Left ventricle myocardium inferior (tissue), 1 donor: ENCODE data around the gene SPIN3. TPM values are rescaled to one million over a fixed set of nuclear protein-coding genes. Genes with fewer than 3 reads are reported as not detected.
"Not testable (repeated sequence)": the region's sequence is repeated elsewhere in the genome, so short reads cannot be mapped to it uniquely, and the experiment has no call there.

ENCODE experiments used
- DNase-seq: peaks from one replicate; pipeline ENCODE4 v3.0.0-alpha.2; 2020
- H3K27ac ChIP-seq: fragments of 200-600 bp; replicated peaks from 2 replicates; pipeline ENCODE4 v1.8.0; 2021
- H3K27me3 ChIP-seq: fragments of 200-600 bp; 2 replicates; pipeline ENCODE4 v1.8.0; 2021; ENCODE audit warnings: low read depth
- H3K36me3 ChIP-seq: fragments of 200-600 bp; 2 replicates; pipeline ENCODE4 v1.8.0; 2021
- H3K4me1 ChIP-seq: fragments of 200-600 bp; 2 replicates; pipeline ENCODE4 v1.8.0; 2021
- H3K4me3 ChIP-seq: fragments of 200-600 bp; 2 replicates; pipeline ENCODE4 v1.8.0; 2021; ENCODE audit warnings: mild to moderate bottlenecking, moderate library complexity
- H3K9me3 ChIP-seq: fragments of 200-600 bp; replicated peaks from 2 replicates; pipeline ENCODE4 v1.8.0; 2021
- CTCF ChIP-seq: fragments of 200-600 bp; IDR thresholded peaks from 2 replicates; pipeline ENCODE4 v1.8.0; 2021; ENCODE audit warnings: antibody characterized with exemption, mild to moderate bottlenecking, borderline replicate concordance
- intact Hi-C: fragments of 100-400 bp; cut with micrococcal nuclease; formaldehyde crosslinking; loops from one replicate; pipeline ENCODE4 v1.11.0; 2022
- total RNA-seq: library from RNA; stranded (reverse); fragmentation: NEBNext Ultra II Directional; extraction: Animal tissue kit (Norgen Biotek cat#: 25700); gene quantifications from one replicate; pipeline ENCODE4 v1.2.1, GENCODE V29; 2021
- donor health status: DM: no; HTN: yes; CAD: no; lungs with severe emphysema.

SPIN3 gene
- total RNA-seq, 1 donor from 2014 or later, result 3.5 TPM

DNA sequence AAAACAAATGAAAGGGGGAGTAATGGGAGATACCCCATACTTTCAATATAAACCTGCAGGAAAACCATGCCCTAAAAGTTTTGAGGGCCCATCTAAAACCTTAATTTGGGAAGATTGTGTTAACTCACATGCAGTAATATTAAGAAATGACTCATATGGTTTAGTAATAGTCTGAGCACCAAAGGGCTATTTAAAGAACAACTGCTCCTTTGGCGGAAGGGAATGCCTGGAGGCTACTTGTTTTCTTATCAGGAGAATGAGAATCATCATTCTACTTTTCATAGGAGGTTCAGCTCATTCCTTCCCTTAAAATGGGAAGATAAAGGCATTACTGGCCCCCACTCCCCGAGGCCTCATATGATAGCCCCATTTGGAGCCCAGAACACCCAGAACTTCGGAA, 47.6 kb downstream of the SPIN3 start:
- Histone ChIP-seq H3K27me3 (no peaks in the 10 kb centered on the region), H3K27ac (no peak overlapping the region), H3K9me3 (no peaks in the 10 kb centered on the region), H3K36me3 (no peaks in the 10 kb centered on the region), H3K4me3 (no peak overlapping the region), H3K4me1 (no peaks in the 10 kb centered on the region)
- no peak for DNase-seq
- no peak for TF ChIP-seq CTCF
- intact Hi-C loops, result no loop called here

DNA sequence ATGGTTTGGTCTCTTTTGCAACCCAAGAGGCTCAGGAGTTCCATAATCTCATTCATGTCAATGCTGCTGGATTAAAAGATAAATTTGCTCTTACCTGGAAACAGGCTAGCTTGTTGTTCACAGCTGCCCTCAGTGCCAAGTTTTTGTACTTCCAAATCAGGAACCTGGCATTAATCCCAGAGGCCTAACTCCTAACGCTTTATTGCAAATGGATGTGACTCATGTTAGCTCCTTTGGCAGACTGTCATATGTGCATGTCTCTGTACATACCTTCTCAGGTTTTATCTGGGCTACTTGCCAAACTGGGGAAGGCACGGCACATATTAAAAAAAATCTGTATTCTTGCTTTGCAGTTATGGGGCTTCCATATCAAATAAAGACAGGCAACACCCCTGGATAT, 49.1 kb downstream of the SPIN3 start:
- DNase-seq, H3K36me3 ChIP-seq, H3K27ac ChIP-seq, H3K27me3 ChIP-seq, intact Hi-C loops, H3K9me3 ChIP-seq, H3K4me3 ChIP-seq, H3K4me1 ChIP-seq: not testable (repeated sequence)

DNA sequence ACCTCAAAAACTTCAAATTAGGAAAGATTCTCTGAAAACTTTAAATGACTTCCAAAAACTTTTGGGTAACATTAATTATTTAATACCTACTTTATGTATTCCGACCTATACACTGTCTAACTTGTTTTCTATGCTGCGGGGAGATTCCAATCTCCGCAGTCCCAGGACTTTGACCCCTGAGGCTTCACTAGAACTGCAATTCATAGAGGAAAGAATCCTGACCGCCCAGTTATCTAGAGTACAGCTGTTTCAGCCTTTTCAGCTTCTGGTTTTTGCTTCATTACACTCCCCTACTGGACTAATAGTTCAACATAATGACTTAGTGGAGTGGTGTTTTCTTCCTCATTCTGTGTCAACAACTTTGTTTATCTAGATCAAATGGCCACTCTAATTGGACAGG, 50.1 kb downstream of the SPIN3 start:
- H3K36me3 ChIP-seq, intact Hi-C loops, DNase-seq, H3K4me3 ChIP-seq, H3K27ac ChIP-seq, H3K4me1 ChIP-seq, H3K9me3 ChIP-seq, H3K27me3 ChIP-seq: not testable (repeated sequence)

GRCh38 chrX:56943264-56943663, 52.1 kb downstream of the SPIN3 start:
- Histone ChIP-seq H3K27ac (no peak overlapping the region), H3K4me1 (no peaks in the 10 kb centered on the region)

More at GRCh38 chrX:56943264-56943663, 52.1 kb downstream of the SPIN3 start:
- Histone ChIP-seq H3K4me3 (no peak overlapping the region), H3K27me3 (no peaks in the 10 kb centered on the region), H3K36me3 (no peaks in the 10 kb centered on the region), H3K9me3 (peaks cover 13% of the 10 kb centered on the region)
- no peak for TF ChIP-seq CTCF
- intact Hi-C loops, result no loop called here
- DNase-seq, result no peak

Other genes starting within 250 kb of the SPIN3 start
- gene SPIN2B, start 126.0 kb upstream of the SPIN3 start, total RNA-seq, result 8.4 TPM
- gene SPIN2A, start 141.9 kb upstream of the SPIN3 start, total RNA-seq, result 0.22 TPM